GM21576 (cell line): ENCODE data around the gene ERGIC1.
"Not testable (repeated sequence)": the region's sequence is repeated elsewhere in the genome, so short reads cannot be mapped to it uniquely, and the experiment has no call there.

Experiments used
- ATAC-seq: cut with Tn5 transposase; IDR thresholded peaks from one replicate; pipeline ENCODE4 v1.9.1; 2021; ENCODE audit warnings: mild to moderate bottlenecking, moderate library complexity; ENCODE audit not compliant: unreplicated experiment

Gene ERGIC1

GRCh38 chr5:172877466-172878260 lies 43.6 kb downstream of the ERGIC1 start:
- ATAC-seq: no peak

- ATAC-seq: no peak
Measured at GRCh38 chr5:172878585-172878932, 44.5 kb downstream of the ERGIC1 start.

GRCh38 chr5:172878933-172879752 lies 45.1 kb downstream of the ERGIC1 start:
- ATAC-seq: no peak

- ATAC-seq: peak; percentile 62
Measured at GRCh38 chr5:172881691-172882370, 47.8 kb downstream of the ERGIC1 start.

GRCh38 chr5:172883066-172883465 lies 49.0 kb downstream of the ERGIC1 start:
- ATAC-seq: no peak

GRCh38 chr5:172885597-172886340 lies 51.7 kb downstream of the ERGIC1 start:
- no peak for ATAC-seq

- no peak for ATAC-seq
Measured at GRCh38 chr5:172886476-172886875, 52.4 kb downstream of the ERGIC1 start.

- no peak for ATAC-seq
Measured at GRCh38 chr5:172886974-172887501, 53.0 kb downstream of the ERGIC1 start.

GRCh38 chr5:172887692-172888091 lies 53.6 kb downstream of the ERGIC1 start:
- no peak for ATAC-seq

GRCh38 chr5:172890659-172891058 lies 56.6 kb downstream of the ERGIC1 start:
- no peak for ATAC-seq

GRCh38 chr5:172891716-172892421 lies 57.8 kb downstream of the ERGIC1 start:
- no peak for ATAC-seq

GRCh38 chr5:172892713-172893112 lies 58.7 kb downstream of the ERGIC1 start:
- no peak for ATAC-seq

- ATAC-seq: no peak
Measured at GRCh38 chr5:172894767-172895388, 60.8 kb downstream of the ERGIC1 start.

GRCh38 chr5:172895549-172895948 lies 61.5 kb downstream of the ERGIC1 start:
- no peak for ATAC-seq

- no peak for ATAC-seq
Measured at GRCh38 chr5:172896465-172896864, 62.4 kb downstream of the ERGIC1 start.

GRCh38 chr5:172897067-172897466 lies 63.0 kb downstream of the ERGIC1 start:
- not testable (repeated sequence) for ATAC-seq

GRCh38 chr5:172897481-172898217 lies 63.6 kb downstream of the ERGIC1 start:
- no peak for ATAC-seq

- no peak for ATAC-seq
Measured at GRCh38 chr5:172898218-172898842, 64.3 kb downstream of the ERGIC1 start.
